Hindlimb muscle (tissue), 1 donor: ENCODE results near the gene CNN2. TPM values are rescaled to one million over a fixed set of nuclear protein-coding genes. Genes with fewer than 3 reads are reported as not detected.

Source experiments
- DNase-seq: peaks from one replicate; pipeline ENCODE4 v3.0.0-alpha.2; 2013
- polyA plus RNA-seq: library from polyadenylated mRNA; unstranded; fragments of 120-200 nt; gene quantifications from one replicate; pipeline ENCODE4 v1.2.1, GENCODE V29; 2013; ENCODE audit not compliant: insufficient read length

The CNN2 gene
- polyA plus RNA-seq, result 58.2 TPM

GRCh38 chr19:1025960-1026782 is at the start of gene CNN2:
Gene CNN2 (plus strand): TSS chr19:1026608. CDS start chr19:1026662, 54 bp downstream.
- peak; percentile 81 for DNase-seq

- DNase-seq, result no peak
These were observed 49.3 kb upstream of the CNN2 start for GRCh38 chr19:977058-977464.

GRCh38 chr19:979318-979741 is 47.1 kb upstream of the CNN2 start:
- DNase-seq, result no peak

- DNase-seq, result no peak
These were observed 46.0 kb upstream of the CNN2 start for GRCh38 chr19:980133-980998.

GRCh38 chr19:982567-983170 is 43.7 kb upstream of the CNN2 start:
- peak; percentile 75 for DNase-seq

- peak; percentile 95 for DNase-seq
These were observed 42.0 kb upstream of the CNN2 start, which contains the start of gene WDR18 for GRCh38 chr19:984165-984967. Gene WDR18 (plus strand): TSS chr19:984345. CDS start chr19:984354, 9 bp downstream.

GRCh38 chr19:986083-986482 is 40.3 kb upstream of the CNN2 start:
- DNase-seq, result no peak

GRCh38 chr19:988081-988480 is 38.3 kb upstream of the CNN2 start:
- DNase-seq, result no peak

GRCh38 chr19:988510-988909 is 37.9 kb upstream of the CNN2 start:
- DNase-seq, result no peak

GRCh38 chr19:989381-990081 is 36.9 kb upstream of the CNN2 start:
- no peak for DNase-seq

- no peak for DNase-seq
These were observed 36.3 kb upstream of the CNN2 start for GRCh38 chr19:990119-990571.

GRCh38 chr19:990746-991145 is 35.7 kb upstream of the CNN2 start:
- DNase-seq, result no peak

- no peak for DNase-seq
These were observed 35.1 kb upstream of the CNN2 start for GRCh38 chr19:991174-991931.

- no peak for DNase-seq
These were observed 34.3 kb upstream of the CNN2 start for GRCh38 chr19:991932-992669.

GRCh38 chr19:992670-993055 is 33.7 kb upstream of the CNN2 start:
- DNase-seq, result no peak

GRCh38 chr19:993361-993830 is 33.0 kb upstream of the CNN2 start:
- no peak for DNase-seq

- DNase-seq, result no peak
These were observed 32.5 kb upstream of the CNN2 start for GRCh38 chr19:993831-994393.

GRCh38 chr19:994516-994915 is 31.9 kb upstream of the CNN2 start:
- no peak for DNase-seq
